Measurements from ENCODE around the gene GORASP1. TPM values are rescaled to one million over a fixed set of nuclear protein-coding genes. Genes with fewer than 3 reads are reported as not detected.

GORASP1 gene
- total RNA-seq, 4 donors from 2014 or later: 86.8 to 135 (median 96.3) TPM

- Histone ChIP-seq H3K36me3 (peaks cover 0 to 32% (median 15%) of the 10 kb centered on the region in 4 donors), H3K9me3 (no peaks in the 10 kb centered on the region), H3K4me1 (no peaks in the 10 kb centered on the region), H3K27ac (no peak overlapping the region), H3K27me3 (no peaks in the 10 kb centered on the region), H3K4me3 (no peak overlapping the region)
- no peak for DNase-seq
- TF ChIP-seq POLR2A (IDR thresholded peaks at IDR 0.05) (no peak), POLR2AphosphoS5 (IDR thresholded peaks at IDR 0.05) (no peak), CTCF (IDR thresholded peaks at IDR 0.05) (no peak), EP300 (IDR thresholded peaks at IDR 0.05; ENCODE audit: low read depth) (no peak)
- in situ Hi-C loops (cut with MboI; ENCODE audit: low pct_ligation_motif_present in 1 of 4, low pct_unique_long_range_greater_than_20kb in 1 of 4, low sequenced_read_pairs in 3 of 4) (no loop called here), intact Hi-C loops (cut with DNase I; ENCODE audit: low total_unique reads) (no loop called here)
- WGBS, 2 donors (ENCODE audit: low coverage in 1 of 2): 67 to 78% methylated on average over 3 to 4 of the region's 4 CpGs
Measured at GRCh38 chr3:39086144-39086543, 21.3 kb downstream of the GORASP1 start.

GRCh38 chr3:39082666-39083313 lies 24.6 kb downstream of the GORASP1 start:
- in situ Hi-C loops (cut with MboI; ENCODE audit: low pct_ligation_motif_present in 1 of 4, low pct_unique_long_range_greater_than_20kb in 1 of 4, low sequenced_read_pairs in 3 of 4) (no loop called here), intact Hi-C loops (cut with DNase I; ENCODE audit: low total_unique reads) (no loop called here)
- Histone ChIP-seq H3K4me1 (no peaks in the 10 kb centered on the region), H3K27me3 (no peaks in the 10 kb centered on the region), H3K4me3 (no peak overlapping the region), H3K36me3 (peaks cover 0 to 27% (median 10%) of the 10 kb centered on the region in 4 donors), H3K9me3 (no peaks in the 10 kb centered on the region), H3K27ac (no peak overlapping the region)
- TF ChIP-seq CTCF (IDR thresholded peaks at IDR 0.05): no peak
- no peak for DNase-seq
- WGBS, 2 donors (ENCODE audit: low coverage in 1 of 2): 93 to 96% methylated on average over 4 of the region's 4 CpGs

GRCh38 chr3:39080026-39080425 lies 27.4 kb downstream of the GORASP1 start:
- in situ Hi-C loops (cut with MboI; ENCODE audit: low pct_ligation_motif_present in 1 of 4, low pct_unique_long_range_greater_than_20kb in 1 of 4, low sequenced_read_pairs in 3 of 4) (no loop called here), intact Hi-C loops (cut with DNase I; ENCODE audit: low total_unique reads) (no loop called here)
- Histone ChIP-seq H3K4me1 (no peaks in the 10 kb centered on the region), H3K9me3 (no peaks in the 10 kb centered on the region), H3K27ac (no peak overlapping the region), H3K4me3 (no peak overlapping the region), H3K36me3 (peaks cover 0 to 28% (median 13%) of the 10 kb centered on the region in 4 donors), H3K27me3 (no peaks in the 10 kb centered on the region)
- DNase-seq: no peak
- TF ChIP-seq CTCF (IDR thresholded peaks at IDR 0.05) (no peak), POLR2A (IDR thresholded peaks at IDR 0.05) (no peak), EP300 (IDR thresholded peaks at IDR 0.05; ENCODE audit: low read depth) (no peak), POLR2AphosphoS5 (IDR thresholded peaks at IDR 0.05) (no peak)

- no peak overlapping the region for H3K27ac ChIP-seq
- no peaks in the 10 kb centered on the region for H3K4me1 ChIP-seq
- intact Hi-C loops (cut with DNase I; ENCODE audit: low total_unique reads) (no loop called here), in situ Hi-C loops (cut with MboI; ENCODE audit: low pct_ligation_motif_present in 1 of 4, low pct_unique_long_range_greater_than_20kb in 1 of 4, low sequenced_read_pairs in 3 of 4) (no loop called here)
- no peak overlapping the region for H3K4me3 ChIP-seq
- no peak for TF ChIP-seq POLR2A (IDR thresholded peaks at IDR 0.05)
- no peak for TF ChIP-seq POLR2AphosphoS5 (IDR thresholded peaks at IDR 0.05)
- no peak for TF ChIP-seq EP300 (IDR thresholded peaks at IDR 0.05; ENCODE audit: low read depth)
- no peak for TF ChIP-seq CTCF (IDR thresholded peaks at IDR 0.05)
- DNase-seq: no peak
- no peaks in the 10 kb centered on the region for H3K27me3 ChIP-seq
- H3K9me3 ChIP-seq: no peaks in the 10 kb centered on the region
- peaks cover 0 to 31% (median 16%) of the 10 kb centered on the region in 4 donors for H3K36me3 ChIP-seq
Measured at GRCh38 chr3:39079530-39079929, 27.9 kb downstream of the GORASP1 start.
